ENCODE results near the gene KMT2C. TPM values are rescaled to one million over a fixed set of nuclear protein-coding genes. Genes with fewer than 3 reads are reported as not detected.

KMT2C gene
- total and polyA plus RNA-seq, 2 of the 13 experiments (the other 11 are each of a cell fraction or from before 2014, with no cell fraction given): 7.1 to 14.4 TPM

- TF ChIP-seq ZNF512B (CRISPR knock-in tag; IDR thresholded peaks at IDR 0.05; ENCODE audit: borderline replicate concordance) (no peak), ZNF678 (CRISPR knock-in tag; IDR thresholded peaks at IDR 0.05) (no peak), MYPOP (CRISPR knock-in tag; IDR thresholded peaks at IDR 0.05) (peak; percentile 98), SSRP1 (CRISPR knock-in tag; IDR thresholded peaks at IDR 0.05) (no peak), GATA4 (IDR thresholded peaks at IDR 0.05; ENCODE audit: borderline replicate concordance, low read depth) (no peak), FOXA1 (IDR thresholded peaks at IDR 0.05) (no peak), FOXA1 (CRISPR knock-in tag; IDR thresholded peaks at IDR 0.05) (no peak), MEIS1 (CRISPR knock-in tag; IDR thresholded peaks at IDR 0.05; ENCODE audit: borderline replicate concordance) (no peak), ZNF468 (CRISPR knock-in tag; IDR thresholded peaks at IDR 0.05) (no peak), FOXA3 (CRISPR knock-in tag; IDR thresholded peaks at IDR 0.05) (no peak), SIX1 (CRISPR knock-in tag; IDR thresholded peaks at IDR 0.05; ENCODE audit: borderline replicate concordance) (no peak), CREB1 (IDR thresholded peaks at IDR 0.05) (no peak), CREB1 (CRISPR knock-in tag; IDR thresholded peaks at IDR 0.05) (peak; percentile 55; the same call in 1 of the 2 replicates), ZNF230 (CRISPR knock-in tag; IDR thresholded peaks at IDR 0.05) (no peak), HBP1 (CRISPR knock-in tag; IDR thresholded peaks at IDR 0.05; ENCODE audit: low read depth) (no peak), KDM1A (CRISPR knock-in tag; IDR thresholded peaks at IDR 0.05) (no peak; the same call in 1 of the 2 replicates), SOX6 (IDR thresholded peaks at IDR 0.05) (no peak), SOX6 (CRISPR knock-in tag; IDR thresholded peaks at IDR 0.05) (0 out of 2 replicates have a peak, but pooled peaks have one; percentile 24), HOXA3 (CRISPR knock-in tag; IDR thresholded peaks at IDR 0.05) (peak; percentile 57), ZNF44 (CRISPR knock-in tag; IDR thresholded peaks at IDR 0.05) (no peak), ZNF670 (CRISPR knock-in tag; IDR thresholded peaks at IDR 0.05; ENCODE audit: borderline replicate concordance) (no peak; the same call in 1 of the 2 replicates), ATM (IDR thresholded peaks at IDR 0.05; ENCODE audit: borderline replicate concordance) (no peak), SMYD3 (CRISPR knock-in tag; IDR thresholded peaks at IDR 0.05) (no peak), ZNF432 (CRISPR knock-in tag; IDR thresholded peaks at IDR 0.05; ENCODE audit: borderline replicate concordance) (no peak), BORCS8-MEF2B (CRISPR knock-in tag; IDR thresholded peaks at IDR 0.05) (peak; percentile 81), U2AF1 (optimal IDR thresholded peaks at IDR 0.05; ENCODE audit: low read depth, low read length) (no peak)
These were observed 518 bp upstream of the KMT2C start (continued) for GRCh38 chr7:152436111-152436930.
